ENCODE measurements around the gene NEUROG3.

DNA sequence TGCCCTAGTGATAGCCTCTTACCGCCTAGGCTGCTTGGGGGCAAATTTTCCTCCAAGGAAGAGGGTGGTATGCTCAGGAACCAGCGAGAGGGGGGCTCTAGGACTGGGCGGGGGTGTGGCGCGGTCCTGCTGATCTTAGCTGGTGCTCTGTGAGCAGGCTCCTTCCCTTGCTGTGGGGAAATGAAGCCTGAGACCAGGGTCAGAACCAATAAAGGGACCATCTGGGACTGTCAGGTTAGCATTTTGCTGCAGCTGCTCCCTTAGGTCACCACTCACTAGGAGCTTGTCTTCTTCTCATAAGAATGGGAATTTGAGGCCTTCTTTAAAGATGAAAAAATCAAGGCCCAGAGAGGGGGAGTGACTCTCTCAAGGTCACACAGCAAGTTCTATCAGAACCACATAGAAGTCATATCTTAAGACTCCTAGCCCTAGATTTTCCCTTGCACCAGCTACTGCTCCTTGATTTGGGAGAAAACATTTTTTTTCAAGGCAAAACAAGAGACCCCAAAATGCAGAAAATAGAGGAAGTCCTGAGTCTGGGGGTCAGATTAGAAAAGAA lies 2.0 kb upstream of the NEUROG3 start:
- TF ChIP-seq, protein P1, sequence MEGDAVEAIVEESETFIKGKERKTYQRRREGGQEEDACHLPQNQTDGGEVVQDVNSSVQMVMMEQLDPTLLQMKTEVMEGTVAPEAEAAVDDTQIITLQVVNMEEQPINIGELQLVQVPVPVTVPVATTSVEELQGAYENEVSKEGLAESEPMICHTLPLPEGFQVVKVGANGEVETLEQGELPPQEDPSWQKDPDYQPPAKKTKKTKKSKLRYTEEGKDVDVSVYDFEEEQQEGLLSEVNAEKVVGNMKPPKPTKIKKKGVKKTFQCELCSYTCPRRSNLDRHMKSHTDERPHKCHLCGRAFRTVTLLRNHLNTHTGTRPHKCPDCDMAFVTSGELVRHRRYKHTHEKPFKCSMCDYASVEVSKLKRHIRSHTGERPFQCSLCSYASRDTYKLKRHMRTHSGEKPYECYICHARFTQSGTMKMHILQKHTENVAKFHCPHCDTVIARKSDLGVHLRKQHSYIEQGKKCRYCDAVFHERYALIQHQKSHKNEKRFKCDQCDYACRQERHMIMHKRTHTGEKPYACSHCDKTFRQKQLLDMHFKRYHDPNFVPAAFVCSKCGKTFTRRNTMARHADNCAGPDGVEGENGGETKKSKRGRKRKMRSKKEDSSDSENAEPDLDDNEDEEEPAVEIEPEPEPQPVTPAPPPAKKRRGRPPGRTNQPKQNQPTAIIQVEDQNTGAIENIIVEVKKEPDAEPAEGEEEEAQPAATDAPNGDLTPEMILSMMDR (IDR thresholded peaks at IDR 0.05) = no peak
- TF ChIP-seq POLR2A (IDR thresholded peaks at IDR 0.05) = no peak

Data from lower leg skin (tissue), 3 donors.